ENCODE measurements around the gene PDE8B. TPM values are rescaled to one million over a fixed set of nuclear protein-coding genes. Genes with fewer than 3 reads are reported as not detected.

PDE8B gene
- total RNA-seq, 1 experiment from 2014 or later, result 0.86 TPM

DNA sequence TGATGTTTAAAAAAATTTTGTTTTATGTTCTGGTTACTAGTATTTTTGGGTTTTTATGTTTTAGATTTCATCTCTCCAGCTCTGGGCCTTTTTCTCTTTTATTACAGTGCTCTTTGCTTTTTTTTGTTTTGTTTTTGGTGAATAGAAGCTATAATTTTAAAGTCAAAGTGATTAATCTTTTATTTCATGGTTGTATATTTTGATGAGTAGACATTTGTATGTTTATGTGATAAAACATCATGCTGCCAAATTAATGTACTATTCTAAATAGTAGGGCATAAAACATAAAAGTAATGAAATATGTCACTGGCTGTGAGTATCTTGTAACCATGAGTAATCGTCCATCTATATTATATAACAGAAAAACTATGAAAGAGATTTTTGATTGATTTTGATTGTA, 93.9 kb downstream of the PDE8B start:
- H3K36me3 Mint-ChIP-seq (ENCODE audit: insufficient read depth, unreplicated experiment), result no peaks in the 10 kb centered on the region
- intact Hi-C loops (cut with micrococcal nuclease; ENCODE audit: unreplicated experiment), result no loop called here
- TF ChIP-seq, protein P1, sequence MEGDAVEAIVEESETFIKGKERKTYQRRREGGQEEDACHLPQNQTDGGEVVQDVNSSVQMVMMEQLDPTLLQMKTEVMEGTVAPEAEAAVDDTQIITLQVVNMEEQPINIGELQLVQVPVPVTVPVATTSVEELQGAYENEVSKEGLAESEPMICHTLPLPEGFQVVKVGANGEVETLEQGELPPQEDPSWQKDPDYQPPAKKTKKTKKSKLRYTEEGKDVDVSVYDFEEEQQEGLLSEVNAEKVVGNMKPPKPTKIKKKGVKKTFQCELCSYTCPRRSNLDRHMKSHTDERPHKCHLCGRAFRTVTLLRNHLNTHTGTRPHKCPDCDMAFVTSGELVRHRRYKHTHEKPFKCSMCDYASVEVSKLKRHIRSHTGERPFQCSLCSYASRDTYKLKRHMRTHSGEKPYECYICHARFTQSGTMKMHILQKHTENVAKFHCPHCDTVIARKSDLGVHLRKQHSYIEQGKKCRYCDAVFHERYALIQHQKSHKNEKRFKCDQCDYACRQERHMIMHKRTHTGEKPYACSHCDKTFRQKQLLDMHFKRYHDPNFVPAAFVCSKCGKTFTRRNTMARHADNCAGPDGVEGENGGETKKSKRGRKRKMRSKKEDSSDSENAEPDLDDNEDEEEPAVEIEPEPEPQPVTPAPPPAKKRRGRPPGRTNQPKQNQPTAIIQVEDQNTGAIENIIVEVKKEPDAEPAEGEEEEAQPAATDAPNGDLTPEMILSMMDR (IDR thresholded peaks at IDR 0.05; ENCODE audit: insufficient read depth in 1 of 2, low read depth in 1 of 2, low read length in 1 of 2, severe bottlenecking in 1 of 2, unreplicated experiment in 1 of 2), result no peak

DNA sequence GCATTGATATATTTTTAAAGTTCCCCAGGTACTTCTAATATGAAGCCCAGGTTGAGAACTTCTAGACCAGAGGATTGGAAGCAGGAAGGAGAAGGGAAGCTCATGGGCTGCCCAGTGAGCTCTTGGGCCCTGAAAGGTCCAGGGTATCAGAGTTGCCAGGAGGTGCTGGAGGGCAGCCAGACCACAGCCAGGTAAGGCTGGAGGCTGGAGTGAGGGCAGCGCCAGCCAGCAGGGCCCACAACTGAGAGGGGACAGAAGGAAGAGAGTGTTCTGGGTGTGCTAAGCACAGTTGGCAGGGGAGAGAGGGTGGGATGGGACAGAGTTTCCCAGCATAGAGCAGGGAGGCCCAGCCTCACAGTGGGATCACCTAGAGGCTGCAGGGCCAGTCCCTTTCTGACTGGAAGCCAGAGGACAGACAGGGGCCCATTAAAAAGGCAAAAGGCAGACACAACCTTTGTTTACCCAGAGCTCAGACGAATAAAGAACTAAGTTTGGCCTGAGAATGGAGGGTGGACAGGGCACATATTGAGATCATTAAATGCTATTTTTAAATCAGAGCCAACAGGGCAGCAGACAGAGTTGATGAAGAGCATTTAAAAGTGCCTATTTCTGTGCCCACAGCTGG, 94.9 kb downstream of the PDE8B start:
- H3K4me3 ChIP-seq (ENCODE audit: low read depth, low read length), result no peak overlapping the region
- peaks cover 19% of the 10 kb centered on the region for H3K4me1 Mint-ChIP-seq (ENCODE audit: low read depth, unreplicated experiment)
- no peaks in the 10 kb centered on the region for H3K9me3 ChIP-seq
- H3K4me3 Mint-ChIP-seq (ENCODE audit: unreplicated experiment), result no peak overlapping the region
- BruUV-seq (replicated peaks), result no TSS peak
- DNase-seq, result no peak
- peaks cover 4% of the 10 kb centered on the region; the same call in 1 of the 2 replicates for H3K4me1 ChIP-seq
- no peaks in the 10 kb centered on the region for H3K36me3 Mint-ChIP-seq (ENCODE audit: insufficient read depth, unreplicated experiment)
- H3K27me3 ChIP-seq (replicated peaks; ENCODE audit: control insufficient read depth, insufficient read depth, low read length), result no peaks in the 10 kb centered on the region
- no peaks in the 10 kb centered on the region for H3K27me3 Mint-ChIP-seq (ENCODE audit: insufficient read depth, unreplicated experiment)
- TF ChIP-seq, protein P1 (IDR thresholded peaks at IDR 0.05; ENCODE audit: insufficient read depth in 1 of 2, low read depth in 1 of 2, low read length in 1 of 2, severe bottlenecking in 1 of 2, unreplicated experiment in 1 of 2), result no peak
- POLR2A ChIA-PET, result no interaction called here
- intact Hi-C loops (cut with micrococcal nuclease; ENCODE audit: unreplicated experiment), result loop anchor here (5.0 kb wide), 1 partner anchor 132 kb away; no protein-coding TSS in a partner anchor
- CTCF ChIA-PET, result no interaction called here
- no peaks in the 10 kb centered on the region for H3K9me3 Mint-ChIP-seq (ENCODE audit: unreplicated experiment)
- no peaks in the 10 kb centered on the region for H3K36me3 ChIP-seq (ENCODE audit: control insufficient read depth, insufficient read depth, low read length)
- H3K27ac Mint-ChIP-seq (ENCODE audit: unreplicated experiment), result no peak overlapping the region

More for the DNA sequence above, 93.9 kb downstream of the PDE8B start:
- Mint-ChIP-seq H3K4me1 (ENCODE audit: low read depth, unreplicated experiment) (peaks cover 19% of the 10 kb centered on the region), H3K27ac (ENCODE audit: unreplicated experiment) (no peak overlapping the region), H3K4me3 (ENCODE audit: unreplicated experiment) (no peak overlapping the region), H3K9me3 (ENCODE audit: unreplicated experiment) (no peaks in the 10 kb centered on the region), H3K27me3 (ENCODE audit: insufficient read depth, unreplicated experiment) (no peaks in the 10 kb centered on the region)
- H3K27me3 ChIP-seq (replicated peaks; ENCODE audit: control insufficient read depth, insufficient read depth, low read length), result no peaks in the 10 kb centered on the region
- no peak for DNase-seq
- no peaks in the 10 kb centered on the region for H3K9me3 ChIP-seq
- no peaks in the 10 kb centered on the region for H3K36me3 ChIP-seq (ENCODE audit: control insufficient read depth, insufficient read depth, low read length)
- CTCF ChIA-PET, result no interaction called here
- H3K4me1 ChIP-seq, result peaks cover 6% of the 10 kb centered on the region; the same call in 1 of the 2 replicates
- no peak overlapping the region for H3K4me3 ChIP-seq (ENCODE audit: low read depth, low read length)
- BruUV-seq (replicated peaks), result no TSS peak
- POLR2A ChIA-PET, result no interaction called here

DNA sequence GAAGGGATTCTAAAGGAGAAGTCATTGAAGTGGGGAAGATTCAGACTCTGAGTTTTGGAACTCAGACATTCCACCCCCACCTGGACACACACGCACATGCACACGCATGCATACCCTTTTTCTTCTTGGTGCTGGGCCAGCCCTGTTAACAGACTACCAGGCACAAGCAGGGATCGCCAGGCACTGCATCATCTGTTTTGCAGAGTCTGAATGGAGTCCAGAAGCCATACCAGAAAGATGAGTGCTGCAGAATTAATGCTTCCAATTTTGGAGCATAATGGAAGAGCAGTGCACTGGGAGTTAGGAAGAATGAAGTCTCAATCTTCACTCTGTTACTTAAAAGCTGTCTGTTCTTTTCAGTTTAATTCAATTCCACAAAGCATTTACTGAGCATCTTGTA, 95.5 kb downstream of the PDE8B start:
- Mint-ChIP-seq H3K4me3 (ENCODE audit: unreplicated experiment) (no peak overlapping the region), H3K27ac (ENCODE audit: unreplicated experiment) (no peak overlapping the region), H3K36me3 (ENCODE audit: insufficient read depth, unreplicated experiment) (no peaks in the 10 kb centered on the region), H3K4me1 (ENCODE audit: low read depth, unreplicated experiment) (peaks cover 19% of the 10 kb centered on the region), H3K27me3 (ENCODE audit: insufficient read depth, unreplicated experiment) (no peaks in the 10 kb centered on the region), H3K9me3 (ENCODE audit: unreplicated experiment) (no peaks in the 10 kb centered on the region)
- no TSS peak for BruUV-seq (replicated peaks)
- ChIA-PET CTCF (no interaction called here), POLR2A (no interaction called here)
- DNase-seq, result no peak
- no peak overlapping the region for H3K4me3 ChIP-seq (ENCODE audit: low read depth, low read length)
- no peaks in the 10 kb centered on the region for H3K36me3 ChIP-seq (ENCODE audit: control insufficient read depth, insufficient read depth, low read length)
- intact Hi-C loops (cut with micrococcal nuclease; ENCODE audit: unreplicated experiment), result loop anchor here (5.0 kb wide), 1 partner anchor 131 kb away; no protein-coding TSS in a partner anchor
- H3K9me3 ChIP-seq, result no peaks in the 10 kb centered on the region
- TF ChIP-seq, protein P1 (IDR thresholded peaks at IDR 0.05; ENCODE audit: insufficient read depth in 1 of 2, low read depth in 1 of 2, low read length in 1 of 2, severe bottlenecking in 1 of 2, unreplicated experiment in 1 of 2), result no peak
- peaks cover 3% of the 10 kb centered on the region; the same call in 1 of the 2 replicates for H3K4me1 ChIP-seq
- H3K27me3 ChIP-seq (replicated peaks; ENCODE audit: control insufficient read depth, insufficient read depth, low read length), result no peaks in the 10 kb centered on the region

Data from Caco-2 (cell line).